ENCODE measurements around the gene NLN. TPM values are rescaled to one million over a fixed set of nuclear protein-coding genes. Genes with fewer than 3 reads are reported as not detected.

The NLN gene
- total RNA-seq, 1 donor = 30.2 TPM

GRCh38 chr5:65828022-65828896 is 106.3 kb downstream of the NLN start:
- H3K4me3 ChIP-seq (ENCODE audit: low read depth, low read length) = no peak overlapping the region
- TF ChIP-seq CTCF (IDR thresholded peaks at IDR 0.05; ENCODE audit: insufficient read depth, low read length) = no peak
- DNase-seq (ENCODE audit: low read depth) = peak; percentile 51

- TF ChIP-seq CTCF (IDR thresholded peaks at IDR 0.05; ENCODE audit: insufficient read depth, low read length) = no peak
- no peak overlapping the region for H3K4me3 ChIP-seq (ENCODE audit: low read depth, low read length)
- DNase-seq (ENCODE audit: low read depth) = no peak
Measured at GRCh38 chr5:65830856-65831255, 108.9 kb downstream of the NLN start.

DNA sequence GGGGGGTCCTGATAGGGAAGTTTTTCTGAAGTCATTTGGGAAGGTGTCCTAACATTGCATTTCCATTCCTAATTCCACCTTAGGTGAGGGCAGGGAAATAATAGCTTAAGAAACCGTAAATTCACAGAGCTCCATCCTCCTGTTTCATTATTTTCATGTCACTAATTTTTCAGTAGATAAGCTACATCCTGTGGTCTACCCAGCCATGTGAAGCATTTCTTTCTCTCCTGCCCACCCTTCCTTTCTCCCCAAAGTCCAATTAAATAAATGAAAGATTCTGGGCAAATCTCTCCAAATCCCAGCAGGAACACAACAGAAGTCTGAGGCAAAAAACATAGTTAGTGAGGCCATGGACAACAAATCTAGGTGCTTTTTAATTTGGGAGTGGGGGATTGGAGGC is 109.3 kb downstream of the NLN start:
- DNase-seq (ENCODE audit: low read depth) = no peak
- no peak overlapping the region for H3K4me3 ChIP-seq (ENCODE audit: low read depth, low read length)
- TF ChIP-seq CTCF (IDR thresholded peaks at IDR 0.05; ENCODE audit: insufficient read depth, low read length) = no peak

GRCh38 chr5:65832152-65832551 is 110.1 kb downstream of the NLN start:
- TF ChIP-seq CTCF (IDR thresholded peaks at IDR 0.05; ENCODE audit: insufficient read depth, low read length) = no peak
- no peak for DNase-seq (ENCODE audit: low read depth)
- no peak overlapping the region for H3K4me3 ChIP-seq (ENCODE audit: low read depth, low read length)

DNA sequence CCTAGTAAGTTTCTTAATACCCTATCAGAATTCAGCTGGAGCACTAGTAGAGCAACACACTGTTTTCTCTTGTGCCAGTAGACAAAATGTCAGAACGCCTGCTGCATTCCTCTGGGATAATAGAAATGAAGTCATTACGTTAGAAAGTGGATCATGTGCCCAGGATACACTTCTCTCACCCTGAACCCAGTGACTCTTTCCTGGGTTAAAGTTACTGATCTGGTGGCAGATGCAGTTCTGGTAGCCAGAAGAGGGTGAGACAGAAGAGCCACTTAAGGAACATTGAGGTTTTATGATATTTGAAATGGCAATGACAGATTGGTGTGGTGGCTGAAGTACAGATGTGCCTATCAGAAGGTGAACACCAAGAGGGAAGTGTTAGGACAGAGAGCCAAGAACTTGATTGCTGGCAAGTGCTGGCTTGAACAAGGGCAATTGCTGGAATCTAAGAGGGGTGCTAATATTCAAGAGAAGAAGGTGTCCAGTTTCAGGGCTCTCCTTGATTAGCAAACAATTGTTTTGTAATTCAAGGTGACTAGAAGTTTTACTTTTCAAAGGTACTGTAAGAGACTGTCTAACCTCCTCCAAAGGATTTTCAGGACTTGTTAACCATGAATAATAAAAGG is 110.7 kb downstream of the NLN start:
- no peak overlapping the region for H3K4me3 ChIP-seq (ENCODE audit: low read depth, low read length)
- no peak for DNase-seq (ENCODE audit: low read depth)
- no peak for TF ChIP-seq CTCF (IDR thresholded peaks at IDR 0.05; ENCODE audit: insufficient read depth, low read length)

GRCh38 chr5:65833780-65834179 is 111.8 kb downstream of the NLN start:
- TF ChIP-seq CTCF (IDR thresholded peaks at IDR 0.05; ENCODE audit: insufficient read depth, low read length) = no peak

More at GRCh38 chr5:65833780-65834179, 111.8 kb downstream of the NLN start:
- DNase-seq (ENCODE audit: low read depth) = no peak
- H3K4me3 ChIP-seq (ENCODE audit: low read depth, low read length) = no peak overlapping the region

All from fibroblast of the aortic adventitia (primary cell).